Activated T-cell treated with anti-CD3 and anti-CD28 coated beads for 4 hours (primary cell): ENCODE results near the gene RNF19B.
"Not testable (repeated sequence)": the region's sequence is repeated elsewhere in the genome, so short reads cannot be mapped to it uniquely, and the experiment has no call there.

Experiments
- DNase-seq: peaks from one replicate; pipeline ENCODE4 v3.0.0-alpha.2; 2020

RNF19B gene

DNA sequence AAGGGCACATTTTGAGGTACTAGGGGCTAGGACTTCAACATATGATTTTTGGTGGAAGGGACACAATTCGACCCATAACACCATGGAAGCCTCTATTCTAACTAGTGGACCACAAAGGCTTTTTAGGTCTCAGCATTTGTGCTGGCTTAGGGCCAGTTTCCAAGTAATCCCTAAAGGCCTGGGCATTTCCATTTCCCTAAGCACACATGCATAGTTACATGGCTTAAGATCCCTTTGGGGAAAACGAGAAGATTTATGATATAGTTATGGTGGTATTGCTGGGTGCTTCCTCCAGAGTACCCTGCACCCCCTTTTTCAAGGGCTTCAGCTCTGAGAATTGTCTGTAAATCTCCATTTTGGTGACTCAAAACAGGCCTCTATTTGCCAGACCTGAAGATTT lies 35.2 kb downstream of the RNF19B start:
- DNase-seq = no peak

DNA sequence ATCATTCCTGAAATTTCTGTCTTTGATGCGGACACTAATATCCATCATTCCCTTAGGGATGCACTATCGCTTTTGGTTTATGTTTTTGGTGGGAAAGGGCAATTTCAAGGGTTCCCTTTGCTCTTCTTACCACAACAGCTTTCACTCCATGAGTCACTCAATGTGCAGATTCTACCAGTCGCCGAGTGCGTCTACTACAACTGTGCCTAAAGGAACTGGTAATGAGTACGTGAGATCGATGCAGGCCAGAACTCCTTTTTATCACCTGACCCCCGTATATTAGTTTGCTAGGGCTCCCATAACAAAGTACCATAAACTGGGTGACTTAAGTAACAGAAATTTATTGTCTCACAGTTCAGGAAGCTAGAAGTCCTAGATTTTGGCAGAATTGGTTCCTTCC lies 35.9 kb downstream of the RNF19B start:
- no peak for DNase-seq

GRCh38 chr1:32928285-32928684 lies 36.3 kb downstream of the RNF19B start:
- no peak for DNase-seq

- no peak for DNase-seq
These were observed 37.2 kb downstream of the RNF19B start for GRCh38 chr1:32927441-32927840.

DNA sequence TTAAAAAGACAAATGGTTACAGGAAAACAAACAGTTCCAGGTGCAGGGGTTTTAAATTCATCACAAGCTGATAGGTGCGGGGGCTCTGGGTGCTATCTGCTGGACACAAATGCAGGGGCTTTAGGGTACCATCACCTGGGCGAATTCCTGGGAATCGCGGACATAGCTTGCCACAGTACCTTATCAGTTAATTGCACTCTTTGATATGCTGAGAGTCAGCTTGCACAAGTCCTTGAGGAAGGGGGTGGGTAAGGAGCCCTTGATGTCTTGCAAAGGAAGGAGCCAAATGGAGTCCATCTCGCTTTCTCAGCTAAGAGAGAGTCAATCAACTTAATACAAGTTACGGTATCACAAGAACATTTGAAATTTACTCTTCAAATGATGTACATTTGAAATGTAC lies 38.0 kb downstream of the RNF19B start:
- no peak for DNase-seq

- DNase-seq = no peak
These were observed 39.0 kb downstream of the RNF19B start for GRCh38 chr1:32925403-32926162.

- no peak for DNase-seq
These were observed 39.7 kb downstream of the RNF19B start for GRCh38 chr1:32924881-32925344.

DNA sequence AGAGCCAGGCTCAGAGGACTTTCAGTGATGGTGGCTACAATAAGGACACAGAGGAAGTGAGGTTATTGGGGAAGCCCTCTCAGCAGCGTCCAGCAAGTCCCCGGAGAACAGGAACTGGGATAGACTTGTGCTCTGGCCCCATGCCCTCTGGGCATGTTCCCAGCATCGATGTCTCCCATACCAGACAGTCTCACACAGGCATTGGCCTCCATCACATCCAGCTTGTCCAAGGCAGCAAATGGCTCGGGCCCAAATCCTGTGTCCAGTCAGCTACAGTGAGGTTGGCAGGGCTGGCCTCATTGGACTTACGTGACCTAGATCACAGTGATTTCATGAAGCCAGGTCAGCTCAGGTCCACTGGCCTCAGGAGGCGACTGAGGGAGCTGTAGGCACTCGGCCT lies 43.8 kb downstream of the RNF19B start:
- no peak for DNase-seq

DNA sequence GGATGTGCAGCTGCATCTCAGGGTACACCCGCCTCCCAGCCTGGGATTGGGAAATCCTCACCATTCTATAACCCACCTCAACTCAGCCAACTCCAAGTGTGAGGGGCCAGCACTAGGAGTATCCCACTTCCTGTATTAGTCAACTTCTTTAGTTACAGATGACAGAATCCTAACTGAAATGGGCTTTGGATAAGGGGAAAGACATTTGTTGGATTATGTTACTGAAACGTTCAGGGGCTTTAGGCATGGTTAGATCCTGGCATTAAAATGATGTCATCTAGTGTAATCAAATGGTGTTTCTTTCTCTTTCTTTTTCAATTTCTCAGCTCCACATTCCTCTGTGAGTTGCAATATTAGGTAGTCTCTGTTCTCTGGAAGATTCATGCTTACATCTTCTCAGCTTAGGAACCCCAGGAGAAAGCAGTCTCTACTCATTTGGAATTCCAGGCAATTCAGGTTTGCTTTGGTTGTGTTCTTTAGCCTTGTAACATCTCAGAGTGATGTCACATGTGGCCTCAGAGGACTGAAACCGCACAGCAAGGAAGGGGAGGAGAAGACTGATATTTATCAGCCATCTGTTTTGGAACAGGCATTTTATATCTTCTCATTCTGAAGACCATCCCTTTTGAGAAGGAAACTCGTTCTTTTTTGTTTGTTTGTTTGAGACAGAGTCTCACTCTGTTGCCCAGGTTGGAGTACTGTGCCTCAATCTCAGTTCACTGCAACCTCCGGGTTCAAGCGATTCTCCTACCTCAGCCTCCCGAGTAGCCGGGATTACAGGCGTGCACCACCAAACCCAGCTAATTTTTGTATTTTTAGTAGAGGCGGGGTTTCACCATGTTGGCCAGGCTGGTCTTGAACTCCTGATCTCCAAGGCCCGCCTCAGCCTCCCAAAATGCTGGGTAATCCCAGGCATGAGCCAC lies 44.5 kb downstream of the RNF19B start:
- no peak for DNase-seq

DNA sequence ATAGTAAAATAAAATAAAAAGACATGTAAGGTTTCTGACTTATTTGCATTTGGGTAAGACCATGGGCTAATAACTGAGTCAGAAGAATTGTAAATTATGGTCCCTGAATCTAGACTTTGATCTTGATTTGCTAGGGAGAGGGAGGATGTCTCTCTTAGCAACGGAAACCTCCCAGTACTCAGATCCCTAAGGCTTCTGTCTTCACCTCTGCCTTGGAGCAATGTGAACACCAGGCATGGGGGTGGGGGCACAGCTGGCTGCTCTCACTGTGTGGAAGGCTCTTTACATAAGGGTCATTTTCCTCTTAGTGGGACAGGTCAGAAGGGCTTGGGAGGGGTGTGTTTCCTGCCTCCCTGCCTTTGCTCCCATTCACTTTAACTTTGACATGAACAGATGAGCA lies 46.4 kb downstream of the RNF19B start:
- DNase-seq = no peak

DNA sequence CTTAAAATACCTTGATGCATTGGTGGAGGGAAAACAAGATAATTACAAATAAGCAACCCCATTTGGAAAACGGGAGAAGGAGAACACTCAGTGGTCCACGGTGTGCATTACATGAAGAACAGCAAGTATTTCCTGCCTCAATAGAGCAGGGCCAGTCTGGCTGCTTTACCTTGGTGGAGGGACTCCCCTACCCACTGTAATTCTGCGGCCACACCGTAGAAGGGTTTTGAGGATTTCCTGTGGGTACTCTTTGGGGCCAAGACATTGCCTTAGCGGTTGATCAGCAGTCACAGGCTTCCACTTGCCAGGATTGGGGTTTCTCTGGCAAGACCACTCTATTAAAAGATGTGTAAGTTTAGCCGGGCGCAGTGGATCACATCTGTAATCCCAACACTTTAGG lies 47.1 kb downstream of the RNF19B start:
- no peak for DNase-seq

GRCh38 chr1:32915766-32916706 lies 48.6 kb downstream of the RNF19B start:
- DNase-seq = no peak

DNA sequence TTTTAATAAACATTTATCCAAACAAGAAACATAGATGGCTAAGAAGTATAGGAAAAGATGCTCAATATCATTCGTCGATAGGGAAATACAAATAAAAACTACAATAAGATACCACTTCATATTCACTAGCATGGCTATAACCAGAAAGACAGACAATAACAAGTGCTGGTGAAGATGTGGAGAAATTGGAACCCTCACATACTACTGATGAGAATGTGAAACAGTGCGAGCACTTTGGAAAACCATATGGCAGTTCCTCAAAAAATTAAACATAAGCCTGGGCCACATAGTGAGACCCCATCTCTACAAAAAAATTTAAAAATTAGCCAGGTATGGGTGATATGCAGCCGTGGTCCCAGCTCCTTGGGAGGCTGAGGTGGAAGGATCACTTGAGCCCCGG lies 54.3 kb downstream of the RNF19B start:
- DNase-seq = no peak

DNA sequence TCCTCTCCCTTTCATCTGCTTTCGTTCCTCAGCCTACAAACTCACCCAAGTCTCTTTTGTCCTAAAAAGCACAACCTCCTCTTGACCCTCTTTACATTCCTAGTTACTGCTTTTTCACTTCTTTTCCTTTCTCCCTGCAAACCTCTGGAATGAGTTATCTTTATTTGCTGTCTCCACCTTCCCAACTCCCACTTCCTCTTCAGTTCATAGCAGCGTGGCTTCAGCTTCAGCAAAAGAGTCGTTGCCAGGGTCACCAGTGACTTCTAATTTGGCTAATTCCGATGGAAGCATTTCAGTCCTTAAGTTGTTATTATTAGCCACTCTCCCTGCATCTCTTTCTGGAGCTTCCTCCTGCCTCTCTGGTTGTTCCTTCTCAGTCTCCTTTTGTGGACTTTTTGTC lies 57.2 kb downstream of the RNF19B start:
- DNase-seq = no peak

- DNase-seq = no peak
These were observed 58.0 kb downstream of the RNF19B start for GRCh38 chr1:32906654-32907053.

DNA sequence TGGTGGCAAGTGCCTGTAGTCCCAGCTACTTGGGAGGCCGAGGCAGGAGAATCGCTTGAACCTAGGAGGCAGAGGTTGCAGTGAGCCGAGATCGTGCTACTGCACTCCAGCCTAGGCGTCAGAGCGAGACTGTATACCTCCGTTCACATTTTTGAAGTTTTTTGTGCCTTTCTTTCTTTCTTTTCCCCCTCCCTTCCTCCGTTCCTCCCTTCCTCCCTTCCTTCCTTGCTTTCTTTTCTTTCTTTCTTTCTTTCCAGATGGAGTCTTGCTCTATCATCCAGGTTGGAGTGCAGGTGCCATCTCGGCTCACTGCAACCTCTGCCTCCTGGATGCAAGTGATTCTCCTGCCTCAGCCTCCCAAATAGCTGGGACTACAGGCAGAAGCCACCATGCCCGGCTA lies 59.0 kb downstream of the RNF19B start:
- not testable (repeated sequence) for DNase-seq

DNA sequence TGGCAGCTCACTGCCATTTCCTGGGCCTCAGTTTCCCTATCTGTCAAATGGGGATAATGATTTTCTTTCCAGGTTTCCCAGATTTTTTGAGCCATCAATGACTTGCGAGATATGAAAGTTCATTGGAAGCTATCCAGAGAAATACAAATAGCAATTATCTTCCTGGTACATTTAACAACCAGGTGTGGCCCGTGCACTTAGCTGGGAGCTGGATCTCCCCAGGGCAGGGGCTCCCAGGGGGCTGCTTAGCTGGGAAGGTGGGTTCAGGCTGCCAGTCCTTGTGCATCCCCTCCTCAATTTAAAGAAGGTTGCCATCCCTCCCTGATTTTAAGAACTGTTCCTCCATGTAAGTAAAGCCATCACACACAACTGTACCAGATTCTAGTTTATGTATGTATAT lies 59.8 kb downstream of the RNF19B start:
- DNase-seq = no peak

DNA sequence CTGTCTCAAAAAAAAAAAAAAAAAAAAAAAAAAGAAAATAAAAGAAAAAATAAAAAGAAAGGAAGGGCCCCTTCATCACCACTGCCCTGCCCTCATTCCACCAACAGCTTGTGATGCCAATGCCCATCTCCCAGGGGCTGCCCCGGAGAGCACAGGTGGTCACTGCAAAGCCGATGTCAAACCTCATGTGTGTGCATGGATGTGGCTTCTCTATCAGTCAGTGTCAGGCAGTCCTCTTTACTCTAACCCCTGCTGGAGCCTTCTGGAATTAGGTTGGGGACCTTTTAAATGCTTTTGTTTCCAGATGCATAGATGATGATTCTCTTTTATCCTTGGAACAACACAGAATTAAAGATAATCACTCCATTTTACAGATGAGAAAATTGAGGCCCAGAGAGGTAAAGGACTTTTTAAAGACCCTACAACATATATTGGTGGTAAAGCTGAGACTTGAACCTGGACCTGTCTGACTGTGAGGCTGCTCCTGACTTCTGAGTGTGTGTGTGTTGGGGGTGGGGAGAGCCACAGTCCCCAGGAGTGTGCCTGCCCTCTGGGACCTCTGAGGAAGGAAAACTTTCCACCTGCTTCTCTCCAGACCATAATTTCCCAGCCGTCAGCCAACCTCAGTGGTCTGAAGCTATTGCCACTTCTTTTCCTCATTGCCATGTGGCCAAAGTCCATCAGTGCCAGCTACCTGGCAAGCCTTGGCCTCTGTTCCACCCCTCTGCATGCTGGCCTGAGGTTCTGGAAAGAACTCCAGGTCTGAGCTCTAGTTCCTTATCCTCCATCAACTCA lies 60.4 kb downstream of the RNF19B start:
- no peak for DNase-seq

- DNase-seq = no peak
These were observed 62.1 kb downstream of the RNF19B start for GRCh38 chr1:32902535-32902920.

- no peak for DNase-seq
These were observed 62.6 kb downstream of the RNF19B start for GRCh38 chr1:32901823-32902534.
